ENCODE data around the gene MVB12B.

The MVB12B gene

GRCh38 chr9:126499911-126500599 is 173.4 kb downstream of the MVB12B start:
- H2AFZ ChIP-seq (ENCODE audit: low read depth, low read length, severe bottlenecking), result no peak overlapping the region

DNA sequence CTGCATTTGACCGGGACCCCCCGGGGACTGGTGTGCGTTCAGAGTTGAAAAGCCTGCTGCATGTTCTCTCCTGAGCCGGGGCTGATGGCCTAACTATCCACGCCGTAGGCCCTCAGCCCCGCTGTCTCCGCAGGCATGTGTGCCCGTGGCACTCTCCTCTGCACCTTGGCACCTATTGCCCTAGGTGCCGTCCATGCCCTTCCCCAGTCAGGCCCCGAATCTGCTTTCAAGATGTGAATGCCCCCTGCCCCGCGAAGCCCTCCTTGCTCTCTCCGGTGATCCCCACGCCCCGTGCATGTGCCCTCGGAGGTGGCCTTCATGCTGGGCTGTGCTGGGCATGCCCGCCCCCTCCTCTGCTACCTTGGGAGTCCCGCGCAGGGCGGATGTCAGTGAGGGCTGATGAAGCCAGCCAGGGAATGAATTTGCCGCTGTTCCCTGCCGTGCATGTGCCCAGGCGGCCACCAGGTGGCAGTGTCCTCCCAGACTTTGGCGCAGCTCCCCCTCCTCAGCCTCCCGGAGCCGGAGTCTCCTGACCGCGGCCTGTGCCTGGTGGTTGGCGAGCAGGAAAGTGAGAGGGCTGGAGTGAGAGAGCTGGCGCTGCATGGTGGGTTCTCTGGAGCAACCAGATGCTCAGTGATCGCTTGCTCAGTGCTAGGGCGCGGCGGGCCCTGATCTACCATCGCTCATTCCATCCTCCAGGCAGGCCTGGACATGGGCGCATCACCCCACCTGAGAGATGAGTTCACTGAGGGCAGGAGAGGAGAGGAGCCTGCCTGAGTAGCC is 174.2 kb downstream of the MVB12B start:
- Histone ChIP-seq H3K79me2 (ENCODE audit: insufficient read depth, low read length) (no peaks in the 10 kb centered on the region), H3K36me3 (ENCODE audit: low read length) (no peaks in the 10 kb centered on the region), H2AFZ (ENCODE audit: low read depth, low read length, severe bottlenecking) (no peak overlapping the region), H3K27ac (ENCODE audit: low read depth, low read length) (no peak overlapping the region), H3K27me3 (ENCODE audit: low read length) (no peaks in the 10 kb centered on the region), H3K9ac (ENCODE audit: low read length) (no peak overlapping the region), H4K20me1 (ENCODE audit: low read depth, low read length) (peaks cover 4% of the 10 kb centered on the region; the same call in 1 of the 2 replicates), H3K9me3 (ENCODE audit: insufficient read depth, low read length) (no peaks in the 10 kb centered on the region), H3K4me3 (ENCODE audit: insufficient read depth, low read length, poor library complexity, severe bottlenecking) (no peak overlapping the region), H3K9me2 (replicated peaks; ENCODE audit: insufficient read depth, low read length) (no peaks in the 10 kb centered on the region), H3K4me2 (ENCODE audit: low read depth, low read length, poor library complexity, severe bottlenecking) (no peak overlapping the region), H3F3A (ENCODE audit: insufficient read depth) (no peaks in the 10 kb centered on the region)
- TF ChIP-seq, protein P1, sequence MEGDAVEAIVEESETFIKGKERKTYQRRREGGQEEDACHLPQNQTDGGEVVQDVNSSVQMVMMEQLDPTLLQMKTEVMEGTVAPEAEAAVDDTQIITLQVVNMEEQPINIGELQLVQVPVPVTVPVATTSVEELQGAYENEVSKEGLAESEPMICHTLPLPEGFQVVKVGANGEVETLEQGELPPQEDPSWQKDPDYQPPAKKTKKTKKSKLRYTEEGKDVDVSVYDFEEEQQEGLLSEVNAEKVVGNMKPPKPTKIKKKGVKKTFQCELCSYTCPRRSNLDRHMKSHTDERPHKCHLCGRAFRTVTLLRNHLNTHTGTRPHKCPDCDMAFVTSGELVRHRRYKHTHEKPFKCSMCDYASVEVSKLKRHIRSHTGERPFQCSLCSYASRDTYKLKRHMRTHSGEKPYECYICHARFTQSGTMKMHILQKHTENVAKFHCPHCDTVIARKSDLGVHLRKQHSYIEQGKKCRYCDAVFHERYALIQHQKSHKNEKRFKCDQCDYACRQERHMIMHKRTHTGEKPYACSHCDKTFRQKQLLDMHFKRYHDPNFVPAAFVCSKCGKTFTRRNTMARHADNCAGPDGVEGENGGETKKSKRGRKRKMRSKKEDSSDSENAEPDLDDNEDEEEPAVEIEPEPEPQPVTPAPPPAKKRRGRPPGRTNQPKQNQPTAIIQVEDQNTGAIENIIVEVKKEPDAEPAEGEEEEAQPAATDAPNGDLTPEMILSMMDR (IDR thresholded peaks at IDR 0.05; ENCODE audit: insufficient read depth, low read length, poor library complexity, severe bottlenecking), result peak; percentile 82
- no peak for TF ChIP-seq EZH2phosphoT487 (conservative IDR thresholded peaks at IDR 0.05; ENCODE audit: low read length)

More at GRCh38 chr9:126499911-126500599, 173.4 kb downstream of the MVB12B start:
- Histone ChIP-seq H3K27ac (ENCODE audit: low read depth, low read length) (no peak overlapping the region), H3K27me3 (ENCODE audit: low read length) (no peaks in the 10 kb centered on the region), H3K36me3 (ENCODE audit: low read length) (no peaks in the 10 kb centered on the region), H3K9me3 (ENCODE audit: insufficient read depth, low read length) (no peaks in the 10 kb centered on the region), H3K9me2 (replicated peaks; ENCODE audit: insufficient read depth, low read length) (no peaks in the 10 kb centered on the region), H3K4me3 (ENCODE audit: insufficient read depth, low read length, poor library complexity, severe bottlenecking) (no peak overlapping the region), H3K9ac (ENCODE audit: low read length) (no peak overlapping the region), H4K20me1 (ENCODE audit: low read depth, low read length) (peaks cover 4% of the 10 kb centered on the region; the same call in 1 of the 2 replicates), H3K4me2 (ENCODE audit: low read depth, low read length, poor library complexity, severe bottlenecking) (no peak overlapping the region), H3F3A (ENCODE audit: insufficient read depth) (no peaks in the 10 kb centered on the region), H3K79me2 (ENCODE audit: insufficient read depth, low read length) (no peaks in the 10 kb centered on the region)
- TF ChIP-seq EZH2phosphoT487 (conservative IDR thresholded peaks at IDR 0.05; ENCODE audit: low read length), result no peak
- TF ChIP-seq, protein P1 (IDR thresholded peaks at IDR 0.05; ENCODE audit: insufficient read depth, low read length, poor library complexity, severe bottlenecking), result no peak

DNA sequence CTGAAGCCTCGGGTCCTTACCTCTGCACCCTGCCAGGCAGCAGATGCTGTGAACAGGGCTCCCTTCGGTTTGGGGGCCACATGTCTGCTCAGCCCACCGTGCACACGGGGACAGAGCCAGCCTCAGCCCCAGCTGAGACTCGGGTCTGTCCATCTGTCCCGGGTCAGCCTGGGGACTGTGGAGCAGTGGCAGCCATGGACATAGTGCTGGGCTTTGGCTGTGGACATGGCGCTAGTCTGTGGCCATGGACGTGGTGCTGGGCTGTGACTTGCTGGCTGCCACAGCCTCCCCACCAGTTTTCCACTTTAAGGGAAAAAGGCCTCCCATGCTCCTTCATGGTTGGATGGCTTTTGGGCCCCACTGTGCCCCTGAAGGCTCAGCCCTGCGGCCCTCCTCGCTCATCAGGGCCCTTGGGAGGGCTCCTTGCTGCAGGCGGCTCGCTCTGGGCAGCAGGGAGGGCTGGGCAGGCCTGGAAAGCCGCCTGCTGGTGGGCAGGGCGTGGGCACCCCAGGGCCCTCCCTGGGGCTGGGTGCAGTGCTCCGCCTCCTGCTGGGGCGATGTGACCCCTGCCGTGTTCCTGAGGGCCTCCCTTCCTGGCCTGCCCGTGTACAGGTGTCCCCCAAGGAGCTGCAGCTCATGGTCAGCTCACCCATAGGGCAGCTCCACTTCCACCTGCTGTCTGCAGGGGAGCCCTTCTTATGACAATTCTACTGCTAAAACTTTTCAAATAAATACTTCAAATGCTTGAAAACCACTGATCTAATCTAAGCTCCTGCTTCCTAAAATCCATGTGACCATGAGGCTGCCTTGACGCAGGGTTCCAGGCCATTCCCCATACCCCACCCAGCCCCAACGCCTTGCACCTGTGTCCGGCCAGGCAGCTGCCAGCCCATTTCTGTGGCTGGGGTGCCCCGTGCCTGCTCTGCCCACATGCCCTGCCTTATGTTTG is 175.0 kb downstream of the MVB12B start:
- no peak overlapping the region for H3K9ac ChIP-seq (ENCODE audit: low read length)
- no peaks in the 10 kb centered on the region for H3F3A ChIP-seq (ENCODE audit: insufficient read depth)
- no peaks in the 10 kb centered on the region for H3K9me2 ChIP-seq (replicated peaks; ENCODE audit: insufficient read depth, low read length)
- H3K36me3 ChIP-seq (ENCODE audit: low read length), result no peaks in the 10 kb centered on the region
- no peaks in the 10 kb centered on the region for H3K9me3 ChIP-seq (ENCODE audit: insufficient read depth, low read length)
- no peak overlapping the region for H3K4me3 ChIP-seq (ENCODE audit: insufficient read depth, low read length, poor library complexity, severe bottlenecking)
- H3K27ac ChIP-seq (ENCODE audit: low read depth, low read length), result no peak overlapping the region
- TF ChIP-seq, protein P1 (IDR thresholded peaks at IDR 0.05; ENCODE audit: insufficient read depth, low read length, poor library complexity, severe bottlenecking), result no peak
- no peak for TF ChIP-seq EZH2phosphoT487 (conservative IDR thresholded peaks at IDR 0.05; ENCODE audit: low read length)
- H3K79me2 ChIP-seq (ENCODE audit: insufficient read depth, low read length), result no peaks in the 10 kb centered on the region
- peaks cover 4% of the 10 kb centered on the region; the same call in 1 of the 2 replicates for H4K20me1 ChIP-seq (ENCODE audit: low read depth, low read length)
- H3K27me3 ChIP-seq (ENCODE audit: low read length), result no peaks in the 10 kb centered on the region
- H3K4me2 ChIP-seq (ENCODE audit: low read depth, low read length, poor library complexity, severe bottlenecking), result no peak overlapping the region
- H2AFZ ChIP-seq (ENCODE audit: low read depth, low read length, severe bottlenecking), result no peak overlapping the region

Data from SU-DHL-6 (cell line).